ENCODE measurements around the gene FAM240A.

The FAM240A gene

DNA sequence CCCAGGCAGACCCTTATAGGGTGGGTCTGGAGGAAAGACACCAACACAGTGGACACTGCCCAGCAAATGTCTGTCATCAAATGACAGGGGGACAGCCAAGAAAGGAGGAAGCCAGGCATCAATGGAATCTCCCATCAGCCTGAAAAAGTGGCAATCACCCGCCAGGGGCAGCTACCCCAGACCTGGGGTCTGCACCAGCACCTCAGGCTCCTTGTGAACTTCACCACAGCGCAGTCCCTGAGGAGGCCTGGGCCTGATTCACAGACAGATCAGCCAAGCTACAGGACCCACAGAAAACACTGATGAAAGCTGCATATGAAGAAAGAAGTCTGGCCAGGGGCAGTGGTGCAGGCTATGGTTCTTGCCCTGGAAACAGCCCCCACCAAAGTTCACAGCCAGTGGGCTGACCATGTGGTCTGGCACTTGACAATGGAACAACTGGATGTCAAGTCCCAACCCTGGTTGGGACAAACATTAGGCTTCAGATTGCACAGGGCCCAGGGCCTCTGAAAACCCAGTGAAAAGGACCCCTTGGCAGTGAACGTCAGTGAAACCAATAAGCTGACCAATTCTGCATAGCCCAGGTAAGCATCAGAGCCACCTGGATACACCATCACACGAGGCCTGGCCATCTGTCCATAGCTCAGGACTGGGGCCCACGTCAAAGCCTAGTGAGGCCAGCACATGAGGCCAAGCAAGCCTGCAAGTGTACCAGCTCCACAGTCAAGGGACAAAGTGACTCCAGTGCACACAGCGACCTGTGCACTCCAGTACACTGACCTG lies 52.1 kb downstream of the FAM240A start:
- no peak for DNase-seq

DNA sequence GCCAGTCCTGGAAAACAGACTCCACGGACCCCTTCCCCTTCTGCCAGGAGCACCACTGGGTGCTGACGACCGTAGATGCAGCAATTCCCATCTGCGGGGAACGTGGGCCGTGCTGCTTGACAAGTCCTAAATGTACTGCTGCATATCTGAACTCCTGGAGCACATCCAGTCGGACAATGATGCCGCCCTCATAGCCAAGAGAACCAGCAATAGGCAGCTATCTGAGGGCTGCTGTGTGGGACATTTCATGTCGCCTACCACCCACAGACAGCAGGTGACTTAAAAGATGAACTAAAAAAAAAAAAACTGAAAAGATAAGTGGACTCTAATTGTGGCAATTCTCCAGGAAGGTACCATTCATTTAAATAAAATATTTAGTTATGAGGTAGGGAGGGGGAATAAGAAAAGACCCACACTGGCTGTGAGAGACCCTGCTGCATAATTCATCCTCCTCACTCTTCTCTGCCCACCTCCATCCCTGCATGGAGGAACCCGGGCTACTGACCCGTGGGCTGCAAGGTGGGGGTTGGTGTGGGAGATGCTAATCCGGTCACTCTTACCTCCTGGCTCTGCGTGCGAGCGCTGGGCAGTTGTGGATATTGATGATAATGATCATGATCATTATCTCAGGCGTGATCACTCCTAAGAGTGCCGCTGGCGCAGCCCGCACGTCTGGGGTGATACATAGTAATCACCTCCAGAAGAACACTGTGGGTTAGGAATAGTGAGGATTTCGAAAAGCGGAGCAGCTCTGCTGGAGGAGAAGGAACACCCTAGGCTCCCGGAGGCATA lies 52.8 kb downstream of the FAM240A start:
- no peak for DNase-seq

DNA sequence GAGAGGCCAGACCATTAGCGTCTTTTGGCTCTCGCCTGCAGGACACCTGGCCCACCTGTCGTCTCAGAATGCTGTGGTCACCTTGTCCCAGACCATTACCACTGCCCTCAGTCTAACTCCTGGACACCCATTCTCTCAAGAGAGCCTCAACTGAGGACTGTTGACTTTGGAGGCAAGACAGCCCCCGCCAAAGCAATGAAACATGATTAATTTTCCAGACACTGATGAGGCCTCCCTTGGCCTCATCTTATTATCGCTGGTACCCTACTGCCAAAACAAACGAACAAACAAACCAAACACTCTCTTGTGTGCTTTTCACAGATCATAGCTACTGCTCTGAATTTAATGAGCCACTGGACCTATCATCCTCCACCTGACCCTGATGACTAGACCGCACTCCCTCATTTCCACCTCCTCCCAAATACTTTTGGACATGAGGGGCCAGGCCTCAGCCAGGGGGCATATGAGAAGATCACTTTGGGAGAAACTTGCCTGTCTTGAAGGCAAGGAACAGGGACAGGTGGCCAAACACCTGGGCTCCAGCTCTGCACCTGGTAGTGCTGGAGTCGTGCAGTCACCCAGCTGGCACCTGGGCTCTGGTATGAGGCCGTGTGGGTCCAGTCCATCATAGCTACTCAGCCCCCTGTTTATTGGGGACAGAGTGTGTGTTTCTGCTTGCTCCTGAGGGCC lies 53.6 kb downstream of the FAM240A start:
- no peak for DNase-seq

DNA sequence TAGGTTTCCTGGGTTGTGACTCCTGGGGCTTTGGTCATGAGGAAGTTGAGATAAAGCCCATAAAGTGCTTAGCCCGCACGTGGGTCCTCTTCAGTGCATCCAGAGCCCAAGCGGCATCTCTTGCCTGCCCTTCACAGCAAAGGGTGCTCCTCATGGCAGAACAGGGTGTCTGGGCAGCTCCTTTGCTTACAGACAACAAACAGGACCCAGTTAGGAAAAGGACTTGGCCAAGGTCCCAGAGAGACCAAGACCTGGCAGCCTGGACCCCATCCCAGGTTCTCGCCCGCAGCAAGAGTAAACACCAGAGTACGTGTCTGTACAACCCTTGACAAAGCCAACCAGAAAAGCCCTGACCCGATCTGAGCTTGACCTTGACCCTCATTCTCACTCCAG lies 54.1 kb downstream of the FAM240A start:
- no peak for DNase-seq

DNA sequence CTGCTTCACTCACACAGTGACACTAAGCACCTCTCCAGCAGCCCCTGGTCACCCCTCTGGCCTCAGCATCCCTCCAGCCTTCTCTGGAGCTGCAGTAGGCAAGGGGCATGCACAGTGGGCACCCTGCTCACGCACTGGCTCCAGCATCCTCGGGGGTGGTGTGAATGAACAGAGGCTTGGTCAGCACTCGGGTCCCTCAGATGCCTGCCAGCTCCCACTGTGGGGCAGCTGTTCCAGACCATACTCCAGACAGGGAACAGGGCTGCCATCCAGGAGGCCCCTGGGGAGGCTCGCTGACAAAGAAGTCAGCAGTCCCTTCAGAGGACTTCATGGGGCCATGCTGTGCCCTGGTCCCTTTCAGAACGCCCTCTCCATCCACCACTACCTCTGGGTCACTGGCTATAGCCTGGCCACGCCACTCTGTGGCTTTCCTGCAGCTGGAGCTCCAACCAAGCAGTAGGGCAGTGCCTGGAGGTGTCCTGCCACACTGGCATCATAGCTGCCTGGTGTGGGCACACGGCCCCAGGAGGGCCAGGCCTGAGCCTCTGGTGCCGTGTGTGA lies 54.8 kb downstream of the FAM240A start:
- no peak for DNase-seq

DNA sequence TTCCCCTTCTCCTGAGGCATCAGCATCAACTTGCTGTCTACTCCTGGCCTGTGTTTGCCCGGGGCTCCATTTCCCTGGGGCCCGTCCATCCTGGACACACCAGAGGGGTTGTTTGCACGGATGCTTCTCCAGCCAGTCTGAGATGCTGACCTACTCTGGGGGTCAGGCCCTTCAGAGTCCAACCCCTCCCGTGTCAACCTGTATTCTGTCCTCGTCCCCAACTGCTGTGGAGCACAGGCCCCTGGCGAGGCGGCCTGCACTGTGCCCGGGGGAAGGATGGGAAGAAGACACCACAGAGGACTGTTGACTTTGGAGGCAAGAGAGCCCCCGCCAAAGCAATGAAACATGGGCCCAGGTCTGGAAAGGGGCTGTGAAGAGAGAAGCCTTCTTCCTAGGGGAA lies 55.3 kb downstream of the FAM240A start:
- no peak for DNase-seq

DNA sequence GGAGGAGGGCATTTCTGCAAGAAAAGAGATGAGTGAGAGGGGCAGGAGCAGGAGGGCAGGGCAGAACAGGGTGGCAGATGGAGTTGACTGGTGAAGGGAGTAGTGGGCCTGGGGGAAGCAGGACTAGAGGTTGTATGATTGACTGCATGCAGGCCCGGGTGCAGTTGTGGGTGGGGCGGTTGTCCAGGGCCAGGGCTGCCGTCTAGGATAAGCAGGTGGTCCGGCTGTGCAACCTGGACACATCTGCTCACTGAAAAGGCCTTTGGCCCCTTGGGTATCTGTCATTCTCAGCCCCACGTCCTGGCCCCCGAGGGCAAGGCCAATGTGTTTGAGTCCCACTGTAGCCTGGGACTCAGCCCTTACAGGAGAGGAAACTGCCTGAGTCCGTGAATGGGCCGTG lies 55.8 kb downstream of the FAM240A start:
- no peak for DNase-seq

DNA sequence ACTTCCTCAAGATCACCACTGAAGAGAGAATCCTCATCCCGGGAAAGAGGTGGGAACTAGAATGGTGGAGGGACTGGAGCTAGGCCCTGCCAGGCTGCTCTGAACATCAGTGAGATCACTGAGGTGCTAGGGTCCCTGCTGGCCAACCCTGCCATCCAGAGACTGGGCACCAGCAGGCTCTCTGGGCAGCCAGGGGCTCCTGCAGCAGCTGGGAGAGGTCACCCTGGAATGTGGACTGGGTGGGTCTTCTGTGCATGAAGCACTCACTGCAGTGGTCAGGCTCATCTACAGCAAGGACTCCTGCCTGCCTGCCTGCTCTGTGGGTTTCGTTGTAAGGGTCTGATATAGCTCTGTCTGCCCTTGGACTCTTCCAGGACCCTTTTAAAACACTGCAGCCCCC lies 56.3 kb downstream of the FAM240A start:
- DNase-seq = no peak

DNA sequence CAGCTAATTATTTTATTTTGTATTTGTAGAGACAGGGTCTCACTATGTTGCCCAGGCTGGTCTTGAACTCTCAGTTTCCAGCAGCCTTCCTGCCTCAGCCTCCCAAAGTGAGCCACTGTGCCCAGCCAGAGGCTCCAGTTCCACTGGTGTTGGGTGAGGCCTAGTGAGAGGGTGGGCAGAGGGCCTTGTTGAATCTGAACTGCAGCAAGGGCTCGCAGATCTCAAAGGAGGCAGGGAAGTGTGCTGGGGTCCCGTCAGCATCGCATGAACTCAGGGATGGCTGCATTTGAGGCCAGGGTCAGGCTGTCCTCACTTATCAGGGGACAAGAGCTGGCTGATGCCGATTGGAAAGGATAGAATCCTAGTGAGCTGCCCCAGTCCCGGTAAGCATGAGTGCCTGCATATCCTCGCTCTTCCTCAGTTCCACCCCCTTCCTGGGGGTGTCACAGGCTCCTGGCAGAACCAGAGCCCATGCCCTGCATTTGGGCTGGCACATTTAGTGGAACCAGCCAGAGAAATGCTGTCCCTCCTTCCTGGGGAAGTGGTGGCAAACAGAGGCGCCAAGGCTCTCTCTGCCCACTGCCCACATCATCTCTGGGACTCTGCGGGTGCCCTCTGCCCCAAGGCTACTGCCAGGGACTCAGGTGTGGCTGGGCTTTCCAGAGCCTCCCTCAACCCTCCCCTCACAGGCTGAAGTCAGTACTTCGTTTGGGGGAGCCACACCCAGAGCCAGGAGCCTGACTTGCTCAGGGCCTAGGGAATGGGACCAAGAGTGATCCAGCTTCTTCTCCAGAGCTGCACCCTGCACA lies 57.1 kb downstream of the FAM240A start:
- DNase-seq = no peak

DNA sequence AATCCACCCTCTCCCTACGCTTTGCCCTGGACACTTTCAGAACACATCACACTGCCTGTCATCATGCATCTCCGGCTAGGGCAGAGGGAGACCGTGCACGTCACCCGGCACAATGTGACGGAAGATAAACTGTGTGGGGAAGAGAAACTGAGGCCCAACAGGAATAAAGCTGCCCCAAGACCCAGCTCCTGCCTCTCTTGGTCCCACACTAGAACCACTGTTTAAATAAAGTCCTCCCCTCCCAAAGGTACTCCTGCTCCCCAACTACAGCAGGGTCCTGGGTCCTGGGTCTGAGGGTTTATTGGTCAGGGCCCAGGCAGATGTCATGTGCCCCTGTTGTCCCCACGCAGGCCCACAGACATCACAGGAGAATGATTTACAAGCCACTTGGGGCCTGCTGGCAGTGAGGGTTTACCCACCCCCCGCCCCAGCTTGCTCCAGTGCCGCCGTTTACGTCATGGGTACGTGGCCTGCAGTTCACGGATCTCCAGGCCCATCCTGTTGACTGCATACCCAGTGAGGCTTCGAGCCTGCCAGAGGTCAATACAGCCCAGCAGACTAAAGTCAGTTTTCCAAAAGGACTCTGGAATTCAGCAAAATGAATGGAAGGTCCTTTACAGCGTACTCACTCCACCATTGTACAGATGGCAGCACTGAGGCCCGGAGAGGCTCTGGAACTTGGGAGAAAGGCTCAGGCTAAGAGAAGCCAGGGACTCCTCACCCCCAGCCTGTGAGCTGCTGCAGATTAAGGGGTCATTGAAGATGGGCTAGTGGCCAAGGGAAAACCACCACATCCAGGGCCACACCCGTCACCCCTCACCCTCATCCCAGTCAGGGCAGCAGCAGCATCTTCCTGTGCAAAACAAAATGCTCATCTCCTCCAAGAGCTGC lies 57.9 kb downstream of the FAM240A start:
- no peak for DNase-seq

DNA sequence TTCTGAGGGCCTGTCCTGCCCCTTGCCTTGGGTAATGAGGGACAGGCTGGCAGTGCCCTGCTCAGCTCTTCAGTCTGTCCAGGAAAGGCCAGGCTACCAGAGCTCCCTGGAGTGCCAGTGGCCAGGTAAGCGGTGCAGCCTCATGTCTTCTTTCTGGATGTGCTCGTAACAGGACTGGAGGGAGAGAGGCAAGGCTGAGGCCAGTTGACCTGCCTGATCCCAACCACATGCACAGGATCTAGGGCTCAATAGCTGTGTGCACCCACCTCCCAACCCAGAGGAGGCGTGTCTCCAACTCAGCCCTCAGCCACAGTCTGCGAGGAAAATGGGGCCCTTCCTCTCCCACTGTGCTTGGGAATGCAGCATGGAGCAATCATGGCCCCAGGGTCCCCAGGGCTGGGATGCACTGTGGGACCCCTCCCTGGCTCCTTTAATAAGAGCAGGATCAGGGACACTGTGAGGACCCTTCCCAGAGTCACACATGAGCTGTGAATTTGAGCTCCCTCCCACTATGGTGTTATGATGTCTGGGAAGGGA lies 58.6 kb downstream of the FAM240A start:
- DNase-seq = no peak

DNA sequence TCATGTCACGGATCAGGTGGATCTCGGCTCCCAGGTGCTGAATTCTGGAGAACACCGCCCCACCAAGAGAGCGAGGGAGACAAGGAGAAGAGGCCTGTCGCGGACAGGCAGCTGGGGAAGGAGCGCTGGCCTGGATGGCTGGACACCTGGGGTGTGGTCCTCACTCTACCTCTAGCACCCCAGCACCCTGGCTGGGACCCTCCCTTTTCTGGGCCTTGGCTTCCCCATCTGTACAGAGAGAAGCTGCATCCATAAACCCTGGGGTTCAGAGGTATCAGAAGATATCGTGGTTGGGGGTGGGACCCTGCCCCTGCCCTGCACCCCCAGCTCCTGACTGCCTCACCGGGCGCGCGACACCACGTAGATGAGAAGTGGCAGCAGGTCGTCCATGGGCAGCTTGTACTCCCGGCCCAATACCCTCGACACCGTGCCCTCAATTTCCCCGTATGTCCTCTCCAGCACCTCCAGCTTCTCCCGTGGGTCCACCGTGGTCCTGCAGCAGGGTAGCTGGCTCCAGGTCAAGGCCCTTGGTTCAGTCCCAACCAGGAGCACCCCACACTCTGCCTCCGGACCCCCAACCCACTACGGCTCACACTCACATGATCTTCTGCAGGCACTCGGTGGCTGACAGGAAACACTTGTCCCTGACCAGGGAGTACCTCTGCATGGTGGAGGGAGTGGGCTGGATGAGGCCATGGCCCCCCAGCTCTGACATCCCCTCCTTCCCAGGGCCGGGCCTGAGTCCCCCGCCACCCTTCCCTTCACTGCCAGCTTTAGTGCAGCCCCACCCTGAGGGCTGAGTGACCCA lies 59.4 kb downstream of the FAM240A start:
- DNase-seq = no peak

DNA sequence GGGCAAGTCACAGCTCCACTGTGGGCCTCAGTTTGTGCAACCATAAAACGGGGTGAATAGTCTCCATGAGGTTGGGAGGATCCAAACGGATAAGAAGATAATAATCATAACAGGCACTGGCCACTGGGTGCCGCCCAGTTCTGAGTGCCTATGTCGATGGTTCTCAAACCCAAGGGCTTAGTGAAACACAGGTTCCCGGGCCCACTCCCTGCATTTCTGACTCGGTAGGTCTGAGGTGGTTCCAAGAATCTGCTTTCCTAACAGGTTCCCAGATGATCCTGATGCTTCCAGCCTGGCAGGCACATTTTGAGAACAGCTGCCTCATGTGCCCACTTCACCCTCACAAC lies 60.0 kb downstream of the FAM240A start:
- DNase-seq = no peak

DNA sequence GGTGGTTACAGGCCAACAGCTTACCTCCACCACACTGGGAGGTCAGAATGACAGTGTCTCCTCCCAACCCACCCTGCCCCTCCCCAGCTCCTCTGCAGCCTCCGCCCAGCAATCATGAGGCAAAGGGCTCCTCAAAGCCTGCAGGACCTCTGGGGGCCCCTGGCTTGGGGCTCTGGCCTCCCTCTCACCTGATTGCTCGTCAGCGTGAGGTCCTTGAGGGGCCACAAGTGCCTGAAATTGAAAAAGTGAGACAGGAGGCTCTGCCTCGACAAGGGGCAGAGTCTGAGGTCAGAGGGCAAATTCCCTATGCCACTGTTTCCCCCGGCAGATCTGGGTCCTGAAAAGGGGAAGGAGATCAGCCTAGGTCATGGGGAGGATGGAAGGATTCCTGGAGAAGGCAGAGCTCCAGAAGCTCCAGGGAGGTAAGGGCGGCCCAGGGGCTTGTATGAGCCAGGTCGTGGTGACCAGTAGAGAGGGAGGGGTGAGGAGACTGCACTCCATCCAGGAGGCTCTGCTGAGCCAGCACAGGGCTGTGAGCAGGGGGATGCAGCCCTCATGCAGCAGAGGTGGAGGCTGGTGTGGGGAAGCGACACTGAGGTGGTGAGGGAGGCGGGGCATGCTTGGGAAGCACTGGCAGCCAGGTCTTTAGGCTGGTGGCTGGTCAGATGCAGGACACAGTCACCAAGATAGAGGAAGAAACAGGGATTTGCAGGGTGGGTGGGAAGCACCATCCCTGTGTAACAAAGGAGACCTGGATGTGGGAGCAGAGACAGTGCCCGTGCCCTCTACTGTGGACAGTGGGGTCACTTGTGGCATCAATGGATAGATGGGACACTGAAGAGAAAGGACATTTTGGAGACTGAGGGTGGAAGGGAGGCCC lies 61.1 kb downstream of the FAM240A start:
- no peak for DNase-seq

DNA sequence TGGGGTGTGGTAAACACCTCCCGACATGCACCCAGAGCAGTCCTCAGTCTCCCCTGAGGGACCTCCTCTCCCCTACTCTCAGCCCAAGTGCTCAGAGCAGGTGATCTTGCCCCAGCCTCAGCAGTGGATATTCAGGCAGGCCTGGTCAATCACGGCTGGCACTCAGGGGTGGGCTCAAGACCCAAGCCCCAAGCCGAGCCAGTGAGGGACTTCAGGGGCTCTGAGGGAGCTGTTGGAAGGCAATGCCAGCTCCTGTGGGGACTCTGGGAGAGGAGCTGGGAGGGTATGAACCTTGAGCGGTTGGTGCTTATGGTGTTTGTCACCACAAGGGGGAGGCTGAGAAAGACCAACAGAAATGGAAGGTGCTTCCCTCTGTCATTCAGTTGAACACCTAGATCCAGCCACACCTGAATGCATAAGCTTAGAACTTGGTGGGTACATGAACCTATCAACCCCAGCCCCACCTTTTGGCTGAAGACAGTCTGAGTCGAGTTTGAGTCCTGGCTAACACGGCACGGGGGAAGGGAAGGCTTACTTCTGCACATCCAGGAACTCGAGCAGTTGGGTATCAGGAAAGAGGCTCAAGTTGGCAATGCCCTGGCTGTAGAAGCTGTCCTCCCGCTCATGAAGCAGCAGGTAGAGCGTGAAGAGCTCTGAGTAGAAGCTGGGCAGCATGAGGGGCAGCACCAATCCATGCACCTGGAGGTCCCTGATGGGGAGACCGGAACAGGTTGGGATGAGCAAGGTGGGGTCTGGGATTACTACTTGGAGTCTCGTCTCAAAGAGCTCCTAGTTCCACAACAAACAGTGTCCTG lies 61.9 kb downstream of the FAM240A start:
- no peak for DNase-seq

DNA sequence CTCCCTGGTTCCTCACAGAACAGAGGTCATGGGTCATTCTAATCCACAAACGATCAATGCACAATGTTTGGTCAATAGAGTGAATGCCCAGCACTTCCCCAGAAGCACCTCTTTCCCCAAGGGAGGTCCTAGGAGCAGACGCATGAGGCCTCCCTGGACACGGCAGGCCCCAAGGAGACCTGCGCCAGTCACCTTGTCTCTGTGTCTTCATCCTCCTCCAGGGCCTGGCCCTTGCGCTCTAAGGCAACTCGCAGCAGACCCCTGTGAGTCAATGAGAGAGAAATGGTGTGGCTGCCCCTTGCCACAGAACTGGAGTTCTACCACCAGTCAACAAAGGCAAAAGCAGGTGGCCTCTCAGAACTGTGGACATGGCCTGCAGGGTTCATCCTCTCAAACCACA lies 63.1 kb downstream of the FAM240A start:
- no peak for DNase-seq

Measured in NCI-H446 (cell line).